NOMO-1 treated with DMSO at 0.1 percent for 48 hours (cell line): ENCODE data around the gene C5orf15.
"Not testable (repeated sequence)": the region's sequence is repeated elsewhere in the genome, so short reads cannot be mapped to it uniquely, and the experiment has no call there.

Experiments
- DNase-seq: peaks from one replicate; lab custom pipeline; 2025; ENCODE audit not compliant: unreplicated experiment; lab: John Stamatoyannopoulos, UW

C5orf15 gene

GRCh38 chr5:133963493-133964128 is 4.8 kb downstream of the C5orf15 start:
- no peak for DNase-seq

GRCh38 chr5:133962801-133963476 is 5.5 kb downstream of the C5orf15 start:
- no peak for DNase-seq

GRCh38 chr5:133962131-133962530 is 6.3 kb downstream of the C5orf15 start:
- DNase-seq = no peak

- DNase-seq = no peak
Measured at GRCh38 chr5:133959643-133960042, 8.8 kb downstream of the C5orf15 start.

GRCh38 chr5:133957591-133957990 is 10.8 kb downstream of the C5orf15 start:
- no peak for DNase-seq

GRCh38 chr5:133957080-133957479 is 11.3 kb downstream of the C5orf15 start:
- no peak for DNase-seq

- not testable (repeated sequence) for DNase-seq
Measured at GRCh38 chr5:133956196-133956595, 12.2 kb downstream of the C5orf15 start.

GRCh38 chr5:133953568-133954145 is 14.8 kb downstream of the C5orf15 start:
- DNase-seq = peak; percentile 32

- DNase-seq = peak; percentile 74
Measured at GRCh38 chr5:133952729-133953567, 15.5 kb downstream of the C5orf15 start.

GRCh38 chr5:133950821-133951612 is 17.4 kb downstream of the C5orf15 start:
- DNase-seq = no peak

- DNase-seq = no peak
Measured at GRCh38 chr5:133948721-133949120, 19.7 kb downstream of the C5orf15 start.

- DNase-seq = no peak
Measured at GRCh38 chr5:133947431-133947841, 21.0 kb downstream of the C5orf15 start.

- DNase-seq = no peak
Measured at GRCh38 chr5:133945568-133945967, 22.9 kb downstream of the C5orf15 start.

GRCh38 chr5:133944263-133945185 is 23.9 kb downstream of the C5orf15 start:
- DNase-seq = peak; percentile 21

GRCh38 chr5:133943475-133943817 is 25.0 kb downstream of the C5orf15 start:
- no peak for DNase-seq

GRCh38 chr5:133942614-133943474 is 25.6 kb downstream of the C5orf15 start:
- DNase-seq = no peak

- no peak for DNase-seq
Measured at GRCh38 chr5:133941456-133942196, 26.8 kb downstream of the C5orf15 start.

GRCh38 chr5:133939668-133940067 is 28.8 kb downstream of the C5orf15 start:
- no peak for DNase-seq
